ENCODE data around the gene TMA7. TPM values are rescaled to one million over a fixed set of nuclear protein-coding genes. Genes with fewer than 3 reads are reported as not detected.

TMA7 gene
- total RNA-seq, 1 donor from 2014 or later, result 309 TPM

- TF ChIP-seq CTCF (conservative IDR thresholded peaks at IDR 0.05), result no peak
- H3K27ac Mint-ChIP-seq (ENCODE audit: unreplicated experiment), result peak overlapping the region; percentile 57
- DNase-seq (ENCODE audit: low read depth, low spot score), result no peak
- peaks cover 6% of the 10 kb centered on the region for H3K36me3 Mint-ChIP-seq (ENCODE audit: low read depth)
- no peaks in the 10 kb centered on the region for H3K27me3 Mint-ChIP-seq (ENCODE audit: low read depth)
- no peak overlapping the region for H3K4me3 Mint-ChIP-seq
- H3K9me3 Mint-ChIP-seq, result no peaks in the 10 kb centered on the region
- no peaks in the 10 kb centered on the region for H3K4me1 Mint-ChIP-seq
Observed at GRCh38 chr3:48406443-48407431, 33.3 kb upstream of the TMA7 start.

GRCh38 chr3:48407542-48408099 lies 32.4 kb upstream of the TMA7 start:
- no peak for DNase-seq (ENCODE audit: low read depth, low spot score)
- no peak for TF ChIP-seq CTCF (conservative IDR thresholded peaks at IDR 0.05)
- peak overlapping the region; percentile 57 for H3K27ac Mint-ChIP-seq (ENCODE audit: unreplicated experiment)
- no peaks in the 10 kb centered on the region for H3K27me3 Mint-ChIP-seq (ENCODE audit: low read depth)
- H3K9me3 Mint-ChIP-seq, result no peaks in the 10 kb centered on the region
- H3K4me3 Mint-ChIP-seq, result no peak overlapping the region
- H3K36me3 Mint-ChIP-seq (ENCODE audit: low read depth), result peaks cover 6% of the 10 kb centered on the region
- no peaks in the 10 kb centered on the region for H3K4me1 Mint-ChIP-seq

- no peak for DNase-seq (ENCODE audit: low read depth, low spot score)
- no peak for TF ChIP-seq CTCF (conservative IDR thresholded peaks at IDR 0.05)
- Mint-ChIP-seq H3K27me3 (ENCODE audit: low read depth) (no peaks in the 10 kb centered on the region), H3K4me3 (no peak overlapping the region), H3K27ac (ENCODE audit: unreplicated experiment) (no peak overlapping the region), H3K9me3 (no peaks in the 10 kb centered on the region), H3K4me1 (no peaks in the 10 kb centered on the region), H3K36me3 (ENCODE audit: low read depth) (peaks cover 4% of the 10 kb centered on the region)
Observed at GRCh38 chr3:48408823-48409281, 31.2 kb upstream of the TMA7 start.

GRCh38 chr3:48409291-48410201 lies 30.5 kb upstream of the TMA7 start:
- TF ChIP-seq CTCF (conservative IDR thresholded peaks at IDR 0.05), result no peak
- Mint-ChIP-seq H3K4me3 (no peak overlapping the region), H3K9me3 (no peaks in the 10 kb centered on the region), H3K4me1 (no peaks in the 10 kb centered on the region), H3K27me3 (ENCODE audit: low read depth) (no peaks in the 10 kb centered on the region), H3K27ac (ENCODE audit: unreplicated experiment) (no peak overlapping the region), H3K36me3 (ENCODE audit: low read depth) (peaks cover 4% of the 10 kb centered on the region)
- DNase-seq (ENCODE audit: low read depth, low spot score), result no peak
